PFSK-1 (cell line): ENCODE measurements around the gene C1orf122.

Source experiments
- FOXP2 ChIP-seq: optimal IDR thresholded peaks from 2 replicates; pipeline ENCODE3; 2011; ENCODE audit warnings: borderline replicate concordance, control low read depth, inconsistent platforms; ENCODE audit not compliant: insufficient read depth; ENCODE audit errors: extremely low read length, extremely low read depth
- POLR2AphosphoS5 ChIP-seq: IDR thresholded peaks from 2 replicates; pipeline ENCODE4 v1.6.1; 2012; ENCODE audit warnings: low read depth, mild to moderate bottlenecking, control low read depth, low read length, moderate library complexity
- REST ChIP-seq, 2 experiments: IDR thresholded peaks; 2 replicates each; pipeline versions ENCODE4 v1.6.1 to v1.8.0; 2011 to 2012; ENCODE audit warnings: low read depth in 2 of 2, low read length in 2 of 2, control low read depth in 1 of 2, inconsistent platforms in 1 of 2, mild to moderate bottlenecking in 1 of 2, moderate library complexity in 1 of 2; ENCODE audit not compliant: insufficient read depth in 1 of 2
- SIN3A ChIP-seq: IDR thresholded peaks from 2 replicates; pipeline ENCODE4 v1.6.1; 2012; ENCODE audit warnings: mild to moderate bottlenecking, low read length, moderate library complexity, borderline replicate concordance; ENCODE audit not compliant: insufficient read depth
- TAF1 ChIP-seq: IDR thresholded peaks from 2 replicates; pipeline ENCODE4 v1.6.1; 2012; ENCODE audit warnings: low read length, control low read depth, borderline replicate concordance; ENCODE audit not compliant: insufficient read depth

DNA sequence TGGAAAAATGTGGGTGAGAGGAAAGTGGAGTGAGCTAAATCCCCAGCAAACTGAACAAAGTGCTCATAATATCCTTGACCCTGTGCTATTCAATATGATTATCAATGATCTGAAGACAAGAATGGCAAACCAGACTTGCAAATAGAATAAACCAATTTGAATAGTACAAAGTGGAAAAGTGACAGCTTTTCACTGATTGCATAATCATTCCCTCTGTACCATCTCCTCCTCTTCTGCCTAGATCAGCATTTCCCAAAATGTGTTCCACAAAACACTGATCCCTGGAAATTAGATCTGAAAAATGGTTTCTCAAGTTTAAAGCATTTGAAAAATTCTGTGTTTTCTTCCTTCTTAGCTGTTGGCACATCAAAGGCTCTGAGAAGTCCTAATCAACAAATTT lies 43.7 kb downstream of the C1orf122 start:
- no peak for TF ChIP-seq REST (IDR thresholded peaks at IDR 0.05; ENCODE audit: insufficient read depth in 1 of 2, low read depth in 2 of 2, low read length in 2 of 2)
- TF ChIP-seq TAF1, result no peak
- no peak for TF ChIP-seq FOXP2
- TF ChIP-seq POLR2AphosphoS5, result no peak
- TF ChIP-seq SIN3A, result no peak
